HEK293 (cell line): ENCODE measurements around the gene NUDT16L1.
A peak's percentile ranks its signal among the peaks of the same experiment; 100 is the strongest.

Experiments used
- CTCF ChIA-PET: fragments of 350-600 bp; formaldehyde crosslinking; extraction: SDS; loops from one replicate; lab custom pipeline; 2021; ENCODE audit warnings: antibody characterized with exemption; lab: Yijun Ruan, JAX
- POLR2A ChIA-PET: fragments of 300-600 bp; formaldehyde crosslinking; extraction: SDS; loops from one replicate; lab custom pipeline; 2020; ENCODE audit warnings: antibody characterized with exemption, inconsistent platforms; lab: Yijun Ruan, JAX
- H3K27ac ChIP-seq: fragments of 200-500 bp; sonication (Bioruptor generic); 2 replicates; pipeline ENCODE4 v1.5.1; 2014; ENCODE audit warnings: low read depth, low read length, control low read depth, inconsistent platforms; ENCODE audit errors: extremely low read depth
- H3K36me3 ChIP-seq, 2 experiments: fragments of 200-500 bp in 1 of 2; sonication (Bioruptor generic) in 1 of 2; 1 replicate in 1 of 2; 2 replicates in 1 of 2; pipeline ENCODE4 v1.5.1; 2014 to 2017; ENCODE audit warnings: inconsistent platforms in 2 of 2, low read length in 2 of 2; ENCODE audit not compliant: control insufficient read depth in 2 of 2, insufficient read depth in 1 of 2
- H3K4me1 ChIP-seq: fragments of 200-500 bp; sonication (Bioruptor generic); 2 replicates; pipeline ENCODE4 v1.5.1; 2014; ENCODE audit warnings: mild to moderate bottlenecking, low read length, inconsistent platforms; ENCODE audit not compliant: control insufficient read depth, insufficient read depth
- H3K4me3 ChIP-seq: 2 replicates; pipeline ENCODE4 v1.5.1; 2011; ENCODE audit warnings: low read depth, mild to moderate bottlenecking, control low read depth, low read length, moderate library complexity
- H3K9me3 ChIP-seq: fragments of 200-500 bp; sonication (Bioruptor generic); 2 replicates; pipeline ENCODE4 v1.5.1; 2014; ENCODE audit warnings: low read depth, low read length, inconsistent platforms; ENCODE audit not compliant: control insufficient read depth, insufficient read depth
- ELK4 ChIP-seq: IDR thresholded peaks from 2 replicates; pipeline ENCODE4 v1.6.1; 2011; ENCODE audit warnings: mild to moderate bottlenecking, low read depth, low read length, borderline replicate concordance
- GLI4 ChIP-seq: fragments of 450-650 bp; formaldehyde crosslinking; IDR thresholded peaks from 2 replicates; pipeline ENCODE4 v1.5.1; 2016; ENCODE audit warnings: missing biosample characterization, missing genetic modification characterization
- IKZF3 ChIP-seq: fragments of 450-650 bp; IDR thresholded peaks from 2 replicates; pipeline ENCODE4 v1.5.0; 2018; ENCODE audit warnings: missing biosample characterization, mild to moderate bottlenecking, missing genetic modification characterization, moderate library complexity
- KLF10 ChIP-seq: fragments of 450-650 bp; IDR thresholded peaks from 2 replicates; pipeline ENCODE4 v1.5.1; 2018; ENCODE audit warnings: missing biosample characterization, mild to moderate bottlenecking, missing genetic modification characterization
- SCRT2 ChIP-seq: fragments of 450-650 bp; formaldehyde crosslinking; IDR thresholded peaks from 2 replicates; pipeline ENCODE4 v1.5.1; 2016; ENCODE audit warnings: missing biosample characterization, missing genetic modification characterization
- ZBTB20 ChIP-seq: fragments of 450-650 bp; formaldehyde crosslinking; IDR thresholded peaks from 2 replicates; pipeline ENCODE4 v1.5.1; 2016; ENCODE audit warnings: missing biosample characterization, missing genetic modification characterization
- ZEB2 ChIP-seq: fragments of 450-650 bp; formaldehyde crosslinking; IDR thresholded peaks from 2 replicates; pipeline ENCODE4 v1.5.1; 2016; ENCODE audit warnings: missing biosample characterization, missing genetic modification characterization
- ZNF157 ChIP-seq: fragments of 450-650 bp; formaldehyde crosslinking; IDR thresholded peaks from 2 replicates; pipeline ENCODE4 v1.5.1; 2016; ENCODE audit warnings: missing biosample characterization, missing genetic modification characterization
- ZNF223 ChIP-seq: fragments of 450-650 bp; formaldehyde crosslinking; IDR thresholded peaks from 2 replicates; pipeline ENCODE4 v1.5.1; 2016; ENCODE audit warnings: missing biosample characterization, missing genetic modification characterization
- ZNF248 ChIP-seq: fragments of 450-650 bp; formaldehyde crosslinking; IDR thresholded peaks from 2 replicates; pipeline ENCODE4 v1.5.1; 2017; ENCODE audit warnings: missing biosample characterization, missing genetic modification characterization
- ZNF433 ChIP-seq: fragments of 450-650 bp; formaldehyde crosslinking; IDR thresholded peaks from 2 replicates; pipeline ENCODE4 v1.5.1; 2016; ENCODE audit warnings: missing biosample characterization, missing genetic modification characterization, low read depth
- ZNF518A ChIP-seq: fragments of 450-650 bp; formaldehyde crosslinking; conservative IDR thresholded peaks from 2 replicates; pipeline ENCODE4 v1.5.1; 2016; ENCODE audit warnings: low read depth, missing biosample characterization, missing genetic modification characterization
- ZNF596 ChIP-seq: fragments of 450-650 bp; IDR thresholded peaks from 2 replicates; pipeline ENCODE4 v1.5.0; 2018; ENCODE audit warnings: missing biosample characterization, mild to moderate bottlenecking, missing genetic modification characterization, moderate library complexity
- ZNF623 ChIP-seq: fragments of 450-650 bp; formaldehyde crosslinking; IDR thresholded peaks from 2 replicates; pipeline ENCODE4 v1.5.1; 2016; ENCODE audit warnings: missing biosample characterization, missing genetic modification characterization
- ZNF626 ChIP-seq: fragments of 450-650 bp; sonication (Bioruptor Pico); formaldehyde crosslinking; IDR thresholded peaks from 2 replicates; pipeline ENCODE4 v1.5.1; 2018; ENCODE audit warnings: missing biosample characterization, missing genetic modification characterization, inconsistent platforms
- ZNF629 ChIP-seq: fragments of 450-650 bp; formaldehyde crosslinking; IDR thresholded peaks from 2 replicates; pipeline ENCODE4 v1.5.1; 2017; ENCODE audit warnings: missing biosample characterization, missing genetic modification characterization
- ZNF654 ChIP-seq: fragments of 450-650 bp; formaldehyde crosslinking; IDR thresholded peaks from 2 replicates; pipeline ENCODE4 v1.5.1; 2016; ENCODE audit warnings: low read depth, missing biosample characterization, missing genetic modification characterization
- ZNF670 ChIP-seq: fragments of 450-650 bp; formaldehyde crosslinking; IDR thresholded peaks from 2 replicates; pipeline ENCODE4 v1.5.1; 2016; ENCODE audit warnings: missing biosample characterization, missing genetic modification characterization, low read depth
- ZNF747 ChIP-seq: fragments of 450-650 bp; formaldehyde crosslinking; IDR thresholded peaks from 2 replicates; pipeline ENCODE4 v1.5.1; 2016; ENCODE audit warnings: missing biosample characterization, missing genetic modification characterization
- ZNF785 ChIP-seq: fragments of 450-650 bp; formaldehyde crosslinking; IDR thresholded peaks from 2 replicates; pipeline ENCODE4 v1.5.1; 2016; ENCODE audit warnings: missing biosample characterization, missing genetic modification characterization
- ZSCAN18 ChIP-seq: fragments of 450-650 bp; formaldehyde crosslinking; IDR thresholded peaks from 2 replicates; pipeline ENCODE4 v1.5.1; 2016; ENCODE audit warnings: missing biosample characterization, missing genetic modification characterization

The NUDT16L1 gene

GRCh38 chr16:4701791-4702465 is 8.6 kb downstream of the NUDT16L1 start:
- Histone ChIP-seq H3K27ac (no peak overlapping the region), H3K9me3 (no peaks in the 10 kb centered on the region), H3K4me3 (no peak overlapping the region), H3K36me3 (peaks cover 9 to 84% of the 10 kb centered on the region in 2 experiments; a peak in 2 of 3 replicates), H3K4me1 (no peaks in the 10 kb centered on the region)
- ChIA-PET POLR2A (no interaction called here), CTCF (interaction anchor here (0.5 to 0.8 kb wide), 2 partner anchors 12 to 252 kb away, joined by 3 to 4 read pairs; no protein-coding TSS in a partner anchor)
- TF ChIP-seq SCRT2 (tag by site-specific recombination) (peak; percentile 40; the same call in 1 of the 2 replicates), ZNF654 (tag by site-specific recombination) (no peak)

- POLR2A ChIA-PET: no interaction called here
- no peaks in the 10 kb centered on the region for H3K4me1 ChIP-seq
- H3K9me3 ChIP-seq: no peaks in the 10 kb centered on the region
- CTCF ChIA-PET: no interaction called here
- peaks cover 13 to 84% of the 10 kb centered on the region in 2 experiments; a peak in 2 of 3 replicates for H3K36me3 ChIP-seq
- TF ChIP-seq ZNF223 (no peak), ZNF670 (tag by site-specific recombination) (no peak), ZNF785 (tag by site-specific recombination) (no peak), KLF10 (tag by site-specific recombination) (no peak), ELK4 (no peak)
- no peak overlapping the region for H3K4me3 ChIP-seq
- no peak overlapping the region for H3K27ac ChIP-seq
Measured at GRCh38 chr16:4702466-4702808, 9.1 kb downstream of the NUDT16L1 start.

GRCh38 chr16:4703906-4704305 is 10.5 kb downstream of the NUDT16L1 start:
- POLR2A ChIA-PET: interaction anchor here (0.7 to 1.7 kb wide), 2 partner anchors 9 to 254 kb away, joined by 5 to 6 read pairs; partner anchors contain the start of gene SEC14L5
- H3K4me1 ChIP-seq: no peaks in the 10 kb centered on the region
- no peak for TF ChIP-seq ZEB2 (tag by site-specific recombination)
- TF ChIP-seq, all 188 proteins: peak for 0
- H3K9me3 ChIP-seq: no peaks in the 10 kb centered on the region
- H3K4me3 ChIP-seq: no peak overlapping the region
- H3K27ac ChIP-seq: no peak overlapping the region
- H3K36me3 ChIP-seq: peaks cover 13 to 75% of the 10 kb centered on the region in 2 experiments; a peak in 2 of 3 replicates
- CTCF ChIA-PET: no interaction called here

- Histone ChIP-seq H3K9me3 (no peaks in the 10 kb centered on the region), H3K4me1 (no peaks in the 10 kb centered on the region), H3K4me3 (no peak overlapping the region), H3K36me3 (peaks cover 17 to 70% of the 10 kb centered on the region in 2 experiments; a peak in 2 of 3 replicates), H3K27ac (no peak overlapping the region)
- ChIA-PET CTCF (no interaction called here), POLR2A (interaction anchor here (1.0 to 1.7 kb wide), 2 partner anchors 10 to 30 kb away, joined by 3 to 5 read pairs; partner anchors contain the start of genes ANKS3 and DNAAF8)
- no peak for TF ChIP-seq ZNF629 (tag by site-specific recombination)
- TF ChIP-seq GLI4: no peak
- TF ChIP-seq ZNF518A: no peak
- TF ChIP-seq ZNF157: no peak
- no peak for TF ChIP-seq IKZF3 (tag by site-specific recombination)
- TF ChIP-seq ZNF747 (tag by site-specific recombination): no peak
- TF ChIP-seq ZNF596 (tag by site-specific recombination): no peak
- no peak for TF ChIP-seq ZNF623 (tag by site-specific recombination)
- no peak for TF ChIP-seq ZSCAN18 (tag by site-specific recombination)
- no peak for TF ChIP-seq ZBTB20 (tag by site-specific recombination)
- no peak for TF ChIP-seq ZNF433
- no peak for TF ChIP-seq ZNF248 (tag by site-specific recombination)
- no peak for TF ChIP-seq ZNF626 (tag by site-specific recombination)
Measured at GRCh38 chr16:4704491-4704890, 11.1 kb downstream of the NUDT16L1 start.
